Prostate gland (tissue), 2 donors: ENCODE results near the gene GPR18. TPM values are rescaled to one million over a fixed set of nuclear protein-coding genes. Genes with fewer than 3 reads are reported as not detected.

Experiments used
- DNase-seq: peaks from one replicate; pipeline ENCODE4 v3.0.0-alpha.2; 2019; ENCODE audit warnings: low spot score
- H3K27ac ChIP-seq, 2 donors: fragments of 200-600 bp; sonication (generic); 2 replicates each; pipeline ENCODE4 v1.5.1; 2017 to 2019
- H3K27me3 ChIP-seq: fragments of 200-600 bp; sonication (generic); replicated peaks from 2 replicates; pipeline ENCODE4 v1.5.1; 2019; ENCODE audit not compliant: insufficient read depth
- H3K36me3 ChIP-seq, 2 donors: fragments of 200-600 bp; sonication (generic); 1 replicate in 1 of 2; 2 replicates in 1 of 2; pipeline versions ENCODE4 v1.5.1 to v1.8.1; 2017 to 2019
- H3K4me1 ChIP-seq: fragments of 200-600 bp; sonication (generic); replicated peaks from 2 replicates; pipeline ENCODE4 v1.5.1; 2019
- H3K4me3 ChIP-seq, 2 donors: fragments of 200-600 bp; sonication (generic); 2 replicates each; pipeline ENCODE4 v1.5.1; 2017 to 2019
- H3K9me3 ChIP-seq: fragments of 200-600 bp; sonication (generic); 2 replicates; pipeline ENCODE4 v1.5.1; 2017
- CTCF ChIP-seq, 4 experiments: fragments of 200-600 bp in 2 of 4; fragments of 450-650 bp in 2 of 4; sonication (generic) in 2 of 4; IDR thresholded peaks; 1 replicate in 3 of 4; 2 replicates in 1 of 4; pipeline ENCODE4 v1.5.1; 2016 to 2019; ENCODE audit warnings: antibody characterized with exemption in 4 of 4, mild to moderate bottlenecking in 2 of 4, moderate library complexity in 2 of 4
- POLR2A ChIP-seq: fragments of 450-650 bp; IDR thresholded peaks from one replicate; pipeline ENCODE4 v1.6.1; 2016; ENCODE audit warnings: antibody characterized with exemption, mild to moderate bottlenecking
- POLR2AphosphoS5 ChIP-seq: sonication (generic); formaldehyde crosslinking; IDR thresholded peaks from one replicate; pipeline ENCODE4 v1.6.1; 2017; ENCODE audit warnings: antibody characterized with exemption
- WGBS: methylation state at CpG from one replicate; pipeline ENCODE4 v1.1.5; 2018; 5-methylcytosine and 5-hydroxymethylcytosine counted together
- intact Hi-C: fragments of 100-400 bp; cut with DNase I; formaldehyde crosslinking; loops from one replicate; pipeline ENCODE4 v1.14.2; 2022
- total RNA-seq, 2 donors: library from RNA; depleted of rRNA; stranded (reverse); fragments of >200 nt; gene quantifications; one replicate each; pipeline ENCODE4 v1.1.0, GENCODE V29; 2016

Gene GPR18
- total RNA-seq, 2 donors from 2014 or later: 1.4 TPM; not detected in 1

- TF ChIP-seq CTCF (IDR thresholded peaks at IDR 0.05) (no peak), POLR2A (no peak), POLR2AphosphoS5 (no peak)
- Histone ChIP-seq H3K36me3 (no peaks in the 10 kb centered on the region), H3K4me3 (no peak overlapping the region), H3K9me3 (no peaks in the 10 kb centered on the region), H3K27me3 (no peaks in the 10 kb centered on the region), H3K27ac (no peak overlapping the region), H3K4me1 (no peaks in the 10 kb centered on the region)
- DNase-seq: no peak
- WGBS: 52% methylated on average over 2 of the region's 2 CpGs
- intact Hi-C loops: no loop called here
Measured at GRCh38 chr13:99288089-99288488, 29.9 kb upstream of the GPR18 start.

- H3K4me1 ChIP-seq: no peaks in the 10 kb centered on the region
Measured at GRCh38 chr13:99287551-99287950, 29.4 kb upstream of the GPR18 start.

GRCh38 chr13:99285432-99286182 is 27.4 kb upstream of the GPR18 start:
- Histone ChIP-seq H3K36me3 (no peaks in the 10 kb centered on the region), H3K9me3 (no peaks in the 10 kb centered on the region), H3K4me1 (no peaks in the 10 kb centered on the region), H3K27ac (no peak overlapping the region), H3K27me3 (no peaks in the 10 kb centered on the region), H3K4me3 (no peak overlapping the region)
- intact Hi-C loops: no loop called here
- no peak for DNase-seq
- TF ChIP-seq CTCF (IDR thresholded peaks at IDR 0.05) (no peak), POLR2AphosphoS5 (no peak), POLR2A (no peak)
- 82% methylated on average over 10 of the region's 10 CpGs for WGBS

More at GRCh38 chr13:99287551-99287950, 29.4 kb upstream of the GPR18 start:
- no peak for TF ChIP-seq POLR2AphosphoS5
- 32% methylated on average over 4 of the region's 4 CpGs for WGBS
- Histone ChIP-seq H3K27ac (no peak overlapping the region), H3K36me3 (no peaks in the 10 kb centered on the region), H3K27me3 (no peaks in the 10 kb centered on the region), H3K9me3 (no peaks in the 10 kb centered on the region), H3K4me3 (no peak overlapping the region)
- DNase-seq: no peak
- intact Hi-C loops: no loop called here

GRCh38 chr13:99282264-99283231 is 24.4 kb upstream of the GPR18 start:
- no peaks in the 10 kb centered on the region for H3K27me3 ChIP-seq
- no peak overlapping the region for H3K4me3 ChIP-seq
- TF ChIP-seq CTCF (IDR thresholded peaks at IDR 0.05): no peak
- TF ChIP-seq POLR2A: no peak
- no peak for TF ChIP-seq POLR2AphosphoS5
- H3K4me1 ChIP-seq: no peaks in the 10 kb centered on the region
- no peak overlapping the region for H3K27ac ChIP-seq
- no peaks in the 10 kb centered on the region for H3K36me3 ChIP-seq
- no peak for DNase-seq
- intact Hi-C loops: no loop called here
- WGBS: 71% methylated on average over 1 of the region's 1 CpG
- H3K9me3 ChIP-seq: no peaks in the 10 kb centered on the region

- no peak overlapping the region for H3K27ac ChIP-seq
- no peak overlapping the region for H3K4me3 ChIP-seq
- H3K36me3 ChIP-seq: no peaks in the 10 kb centered on the region
- no peak for DNase-seq
- 90% methylated on average over 5 of the region's 5 CpGs for WGBS
- intact Hi-C loops: no loop called here
- H3K4me1 ChIP-seq: no peaks in the 10 kb centered on the region
- H3K27me3 ChIP-seq: no peaks in the 10 kb centered on the region
- no peaks in the 10 kb centered on the region for H3K9me3 ChIP-seq
- TF ChIP-seq POLR2AphosphoS5: no peak
- TF ChIP-seq CTCF (IDR thresholded peaks at IDR 0.05): no peak
- TF ChIP-seq POLR2A: no peak
Measured at GRCh38 chr13:99281811-99282263, 23.7 kb upstream of the GPR18 start.
